Memory B cell (primary cell): ENCODE measurements around the gene DIS3L2.

Experiments used
- ATAC-seq: fragments of 150-1000 bp; cut with Tn5 transposase; 2 replicates; pipeline ENCODE4 v1.10.0; 2021; ENCODE audit warnings: low read depth, mild to moderate bottlenecking, moderate library complexity
- DNase-seq, 2 donors: peaks; one replicate each; pipeline ENCODE4 v3.0.0; 2022; ENCODE audit warnings: low spot score in 2 of 2
- H3K27ac Mint-ChIP-seq: one replicate; pipeline ENCODE4 v1.8.0; 2022; ENCODE audit warnings: mild to moderate bottlenecking, moderate library complexity, mixed read lengths
- H3K27me3 Mint-ChIP-seq: one replicate; pipeline ENCODE4 v1.8.0; 2022; ENCODE audit warnings: mixed read lengths
- H3K36me3 Mint-ChIP-seq: one replicate; pipeline ENCODE4 v1.8.0; 2022; ENCODE audit warnings: mild to moderate bottlenecking, mixed read lengths
- H3K4me1 Mint-ChIP-seq: one replicate; pipeline ENCODE4 v1.8.0; 2022; ENCODE audit warnings: mixed read lengths
- H3K4me3 Mint-ChIP-seq: one replicate; pipeline ENCODE4 v1.8.0; 2022; ENCODE audit warnings: mild to moderate bottlenecking, moderate library complexity, mixed read lengths
- H3K9me3 Mint-ChIP-seq: one replicate; pipeline ENCODE4 v1.8.0; 2022; ENCODE audit warnings: mixed read lengths

DIS3L2 gene

GRCh38 chr2:231957913-231958763 lies 3.4 kb upstream of the DIS3L2 start:
- no peak overlapping the region for H3K4me3 Mint-ChIP-seq
- H3K4me1 Mint-ChIP-seq, result peaks cover 10% of the 10 kb centered on the region
- peaks cover 2% of the 10 kb centered on the region for H3K27me3 Mint-ChIP-seq
- no peaks in the 10 kb centered on the region for H3K9me3 Mint-ChIP-seq
- DNase-seq (no peak), ATAC-seq (no peak)
- H3K36me3 Mint-ChIP-seq, result peaks cover 2% of the 10 kb centered on the region
- H3K27ac Mint-ChIP-seq, result no peak overlapping the region

- Mint-ChIP-seq H3K4me1 (peaks cover 23% of the 10 kb centered on the region), H3K9me3 (no peaks in the 10 kb centered on the region), H3K27ac (peak overlapping the region; percentile 94), H3K27me3 (no peaks in the 10 kb centered on the region), H3K36me3 (peaks cover 3% of the 10 kb centered on the region), H3K4me3 (peak overlapping the region; percentile 98)
- ATAC-seq, result no peak
- no peak for DNase-seq
These were observed 634 bp upstream of the DIS3L2 start for GRCh38 chr2:231960810-231961348.

DNA sequence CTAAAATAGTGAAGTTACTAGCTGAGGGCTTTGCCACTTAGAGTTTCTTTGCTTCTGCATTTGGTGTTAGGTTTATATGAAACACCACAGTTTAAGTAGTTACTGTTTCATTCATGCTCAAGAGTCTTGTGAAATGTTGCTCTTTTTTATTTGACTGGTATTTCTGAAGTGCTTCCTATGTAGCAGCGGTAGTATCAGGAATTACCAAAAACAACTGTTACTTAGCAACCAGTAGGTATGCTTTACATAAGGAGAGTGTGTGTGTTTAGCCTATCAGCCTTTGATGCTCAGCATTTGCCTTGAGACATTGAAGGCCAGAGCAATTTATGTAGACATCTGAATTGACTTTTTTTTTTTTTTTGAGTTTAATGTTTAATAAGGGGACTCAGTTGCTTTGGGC lies 3.6 kb downstream of the DIS3L2 start:
- Mint-ChIP-seq H3K4me3 (no peak overlapping the region), H3K36me3 (peaks cover 10% of the 10 kb centered on the region), H3K27ac (no peak overlapping the region), H3K4me1 (peaks cover 31% of the 10 kb centered on the region), H3K27me3 (no peaks in the 10 kb centered on the region), H3K9me3 (peaks cover 1% of the 10 kb centered on the region)
- DNase-seq (no peak), ATAC-seq (no peak)

DNA sequence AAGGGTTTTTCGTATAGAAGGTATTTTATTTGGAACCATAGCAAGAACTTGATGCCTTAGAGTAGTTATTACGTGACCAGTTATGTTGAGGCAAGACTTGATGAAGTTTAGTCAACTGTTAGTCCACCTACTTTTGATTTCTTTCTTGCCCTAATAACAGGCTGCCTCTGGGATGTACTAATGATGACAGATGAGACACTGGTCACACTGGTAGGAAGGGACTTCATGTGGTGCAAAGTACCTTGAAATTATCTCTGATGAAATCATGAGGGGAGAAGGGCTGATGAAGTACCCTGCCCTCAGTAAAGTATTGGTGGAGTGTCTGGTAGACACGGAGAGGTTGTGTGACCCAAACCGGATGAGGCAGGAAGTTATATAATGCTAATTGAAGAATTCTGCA lies 5.4 kb downstream of the DIS3L2 start:
- DNase-seq (no peak), ATAC-seq (no peak)
- Mint-ChIP-seq H3K9me3 (peaks cover 1% of the 10 kb centered on the region), H3K36me3 (peaks cover 8% of the 10 kb centered on the region), H3K4me3 (no peak overlapping the region), H3K27me3 (no peaks in the 10 kb centered on the region), H3K27ac (peak overlapping the region; percentile 43), H3K4me1 (peaks cover 26% of the 10 kb centered on the region)

DNA sequence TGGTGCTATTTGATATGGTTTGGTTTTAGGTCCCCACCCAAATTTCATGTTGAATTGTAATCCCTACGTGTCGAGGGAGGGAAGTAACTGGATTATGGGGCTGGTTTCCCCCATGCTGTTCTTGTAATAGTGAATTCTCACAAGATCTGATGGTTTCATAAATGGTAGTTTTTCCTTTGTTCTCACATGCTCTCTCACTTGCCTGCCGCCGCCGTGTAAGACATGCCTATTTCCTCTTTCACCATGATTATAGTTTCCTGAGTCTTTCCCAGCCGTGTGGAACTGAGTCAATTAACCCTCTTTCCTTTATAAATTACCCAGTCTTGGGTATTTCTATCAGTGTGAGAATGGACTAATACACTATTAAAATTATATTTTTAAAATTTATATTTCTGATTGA lies 7.3 kb downstream of the DIS3L2 start:
- Mint-ChIP-seq H3K36me3 (peaks cover 11% of the 10 kb centered on the region), H3K9me3 (peaks cover 1% of the 10 kb centered on the region), H3K4me1 (peaks cover 20% of the 10 kb centered on the region), H3K27ac (no peak overlapping the region), H3K27me3 (no peaks in the 10 kb centered on the region), H3K4me3 (no peak overlapping the region)
- ATAC-seq, result no peak
- no peak for DNase-seq

- Mint-ChIP-seq H3K4me1 (peaks cover 8% of the 10 kb centered on the region), H3K27me3 (no peaks in the 10 kb centered on the region), H3K9me3 (peaks cover 1% of the 10 kb centered on the region), H3K36me3 (peaks cover 15% of the 10 kb centered on the region), H3K27ac (no peak overlapping the region), H3K4me3 (no peak overlapping the region)
- DNase-seq, result no peak
- ATAC-seq, result no peak
These were observed 8.9 kb downstream of the DIS3L2 start for GRCh38 chr2:231970461-231970860.

DNA sequence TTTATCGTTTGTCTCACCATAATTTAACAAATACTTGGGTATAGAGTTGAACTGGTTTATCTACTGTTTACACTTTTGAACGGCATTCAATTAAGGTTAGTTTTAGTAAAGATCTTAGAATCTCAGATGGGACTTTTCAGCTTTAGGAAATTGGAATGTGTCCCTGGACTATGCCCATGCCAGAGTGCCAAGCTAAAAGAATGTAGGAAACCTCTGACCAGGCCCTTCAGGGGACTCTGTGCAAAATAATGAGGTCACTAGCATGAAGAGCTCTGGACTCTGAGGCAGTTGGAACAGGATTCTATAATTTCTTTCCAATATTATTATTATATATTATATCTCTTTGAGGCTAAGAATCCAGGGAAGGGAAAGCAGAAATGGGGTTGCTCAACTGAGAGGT lies 13.5 kb downstream of the DIS3L2 start:
- DNase-seq, result no peak
- H3K27me3 Mint-ChIP-seq, result no peaks in the 10 kb centered on the region
- no peak overlapping the region for H3K27ac Mint-ChIP-seq
- H3K36me3 Mint-ChIP-seq, result peaks cover 16% of the 10 kb centered on the region
- H3K4me3 Mint-ChIP-seq, result no peak overlapping the region
- H3K4me1 Mint-ChIP-seq, result peaks cover 6% of the 10 kb centered on the region
- ATAC-seq, result no peak
- no peaks in the 10 kb centered on the region for H3K9me3 Mint-ChIP-seq

DNA sequence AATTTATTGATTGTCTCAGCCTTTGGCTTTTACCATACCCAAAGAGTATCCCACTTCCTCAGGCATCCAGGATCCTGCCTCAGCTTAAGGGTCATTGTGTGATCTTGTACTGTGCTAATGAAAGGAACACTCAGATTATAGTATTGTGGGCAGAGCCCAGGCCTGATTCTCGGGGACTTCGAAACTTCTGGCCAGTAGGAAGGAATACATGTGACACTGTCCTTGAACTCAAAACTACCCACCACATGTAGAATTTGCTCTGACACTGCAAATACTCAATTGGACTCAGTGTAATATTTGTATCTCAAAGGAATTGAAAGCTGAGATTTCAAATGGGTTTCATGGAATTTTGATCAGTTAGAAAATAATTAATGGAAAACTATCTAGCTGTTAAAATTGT lies 15.9 kb downstream of the DIS3L2 start:
- no peaks in the 10 kb centered on the region for H3K9me3 Mint-ChIP-seq
- peaks cover 9% of the 10 kb centered on the region for H3K4me1 Mint-ChIP-seq
- no peak overlapping the region for H3K27ac Mint-ChIP-seq
- DNase-seq (no peak), ATAC-seq (no peak)
- no peaks in the 10 kb centered on the region for H3K27me3 Mint-ChIP-seq
- H3K36me3 Mint-ChIP-seq, result peaks cover 16% of the 10 kb centered on the region
- no peak overlapping the region for H3K4me3 Mint-ChIP-seq

- Mint-ChIP-seq H3K27me3 (no peaks in the 10 kb centered on the region), H3K36me3 (peaks cover 17% of the 10 kb centered on the region), H3K4me3 (no peak overlapping the region)
These were observed 23.5 kb downstream of the DIS3L2 start for GRCh38 chr2:231984992-231985391.

GRCh38 chr2:231985823-231986261 lies 24.3 kb downstream of the DIS3L2 start:
- no peak for DNase-seq
- Mint-ChIP-seq H3K4me1 (peaks cover 19% of the 10 kb centered on the region), H3K4me3 (no peak overlapping the region), H3K36me3 (peaks cover 17% of the 10 kb centered on the region), H3K9me3 (peaks cover 4% of the 10 kb centered on the region), H3K27ac (no peak overlapping the region), H3K27me3 (no peaks in the 10 kb centered on the region)
- no peak for ATAC-seq

More at GRCh38 chr2:231984992-231985391, 23.5 kb downstream of the DIS3L2 start:
- no peak for DNase-seq
- ATAC-seq, result no peak
- peaks cover 19% of the 10 kb centered on the region for H3K4me1 Mint-ChIP-seq
- peaks cover 4% of the 10 kb centered on the region for H3K9me3 Mint-ChIP-seq
- no peak overlapping the region for H3K27ac Mint-ChIP-seq

- Mint-ChIP-seq H3K27me3 (no peaks in the 10 kb centered on the region), H3K4me3 (no peak overlapping the region), H3K9me3 (peaks cover 4% of the 10 kb centered on the region), H3K36me3 (peaks cover 21% of the 10 kb centered on the region), H3K4me1 (peaks cover 22% of the 10 kb centered on the region), H3K27ac (no peak overlapping the region)
- ATAC-seq (no peak), DNase-seq (no peak)
These were observed 25.7 kb downstream of the DIS3L2 start for GRCh38 chr2:231987124-231987727.

- H3K27me3 Mint-ChIP-seq, result no peaks in the 10 kb centered on the region
- H3K4me1 Mint-ChIP-seq, result peaks cover 27% of the 10 kb centered on the region
- no peak overlapping the region for H3K27ac Mint-ChIP-seq
- no peak overlapping the region for H3K4me3 Mint-ChIP-seq
- H3K36me3 Mint-ChIP-seq, result peaks cover 24% of the 10 kb centered on the region
- DNase-seq (no peak), ATAC-seq (no peak)
- H3K9me3 Mint-ChIP-seq, result peaks cover 4% of the 10 kb centered on the region
These were observed 26.8 kb downstream of the DIS3L2 start for GRCh38 chr2:231988179-231988866.

DNA sequence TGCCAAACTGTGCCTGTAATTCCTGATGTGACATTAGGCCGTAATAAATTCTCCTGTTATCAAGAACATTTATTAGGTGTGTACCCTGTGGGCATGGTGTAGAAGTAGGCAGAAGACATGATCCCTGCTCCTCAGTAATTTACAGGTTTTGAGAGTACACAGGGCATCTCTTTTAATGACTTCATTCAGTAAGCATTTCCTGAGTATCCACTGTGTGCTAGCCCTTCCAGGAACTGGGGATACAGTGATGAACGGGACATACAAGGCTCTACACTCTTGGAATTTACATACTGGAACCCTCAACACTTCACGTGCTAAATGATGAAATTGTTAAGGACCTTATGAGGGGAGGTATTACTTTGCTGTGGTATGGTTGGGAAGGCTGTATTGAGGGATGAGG lies 30.2 kb downstream of the DIS3L2 start:
- Mint-ChIP-seq H3K27me3 (no peaks in the 10 kb centered on the region), H3K4me3 (no peak overlapping the region), H3K36me3 (peaks cover 18% of the 10 kb centered on the region), H3K27ac (no peak overlapping the region), H3K4me1 (peaks cover 28% of the 10 kb centered on the region), H3K9me3 (no peaks in the 10 kb centered on the region)
- DNase-seq (no peak), ATAC-seq (no peak)

- Mint-ChIP-seq H3K4me1 (peaks cover 34% of the 10 kb centered on the region), H3K4me3 (no peak overlapping the region), H3K36me3 (peaks cover 18% of the 10 kb centered on the region), H3K27me3 (no peaks in the 10 kb centered on the region), H3K9me3 (no peaks in the 10 kb centered on the region), H3K27ac (no peak overlapping the region)
- ATAC-seq, result no peak
- no peak for DNase-seq
These were observed 31.4 kb downstream of the DIS3L2 start for GRCh38 chr2:231992888-231993287.
